OCI-LY7 (cell line): ENCODE data around the gene ABCA2. TPM values are rescaled to one million over a fixed set of nuclear protein-coding genes. Genes with fewer than 3 reads are reported as not detected.
A peak's percentile ranks its signal among the peaks of the same experiment; 100 is the strongest.

Source experiments
- BruUV-seq: library from RNA; stranded (reverse); fragments of 400-500 nt; replicated peaks from 2 replicates; lab custom pipeline; 2021; lab: Mats Ljungman, UMichigan
- CTCF ChIA-PET: fragments of 300-600 bp; sonication (Branson Sonifier 250); formaldehyde crosslinking; loops from one replicate; lab custom pipeline; 2022; ENCODE audit warnings: antibody characterized with exemption; ENCODE audit not compliant: unreplicated experiment; lab: Charles Lee
- POLR2A ChIA-PET: fragments of 300-600 bp; sonication (Branson Sonifier 250); formaldehyde crosslinking; loops from one replicate; lab custom pipeline; 2022; ENCODE audit warnings: antibody characterized with exemption; lab: Charles Lee
- DNase-seq: peaks from one replicate; pipeline ENCODE4 v3.0.0-alpha.2; 2015; ENCODE audit warnings: low spot score
- H2AFZ ChIP-seq: fragments of 200-600 bp; sonication (generic), shearing (Covaris generic); 2 replicates; pipeline ENCODE4 v1.6.1; 2014; ENCODE audit warnings: mild to moderate bottlenecking, antibody characterized with exemption, low read length, moderate library complexity
- H3K27ac ChIP-seq: fragments of 200-600 bp; sonication (generic); 2 replicates; pipeline ENCODE4 v1.5.1; 2014; ENCODE audit warnings: mixed run types, low read depth, mild to moderate bottlenecking, moderate library complexity, low read length, inconsistent platforms; ENCODE audit not compliant: poor library complexity, severe bottlenecking
- H3K36me3 ChIP-seq: fragments of 200-600 bp; sonication (generic); 2 replicates; pipeline ENCODE4 v1.6.1; 2014; ENCODE audit warnings: mild to moderate bottlenecking, antibody characterized with exemption, low read length, moderate library complexity, mixed read lengths; ENCODE audit not compliant: insufficient read depth
- H3K4me1 ChIP-seq: fragments of 200-600 bp; sonication (generic); 2 replicates; pipeline ENCODE4 v1.5.1; 2014; ENCODE audit warnings: mild to moderate bottlenecking, low read length; ENCODE audit not compliant: insufficient read depth, poor library complexity, severe bottlenecking
- H3K4me2 ChIP-seq: fragments of 200-600 bp; sonication (generic); 2 replicates; pipeline ENCODE4 v1.6.1; 2014; ENCODE audit warnings: mild to moderate bottlenecking, low read length
- H3K4me3 ChIP-seq: fragments of 200-600 bp; sonication (generic); 2 replicates; pipeline ENCODE4 v1.5.1; 2014; ENCODE audit warnings: mild to moderate bottlenecking, low read depth, low read length; ENCODE audit not compliant: poor library complexity, severe bottlenecking
- H3K79me2 ChIP-seq: fragments of 200-600 bp; sonication (generic); 2 replicates; pipeline ENCODE4 v1.6.1; 2016; ENCODE audit warnings: low read depth, mild to moderate bottlenecking, low read length, moderate library complexity, mixed read lengths; ENCODE audit not compliant: insufficient read depth
- H3K9me2 ChIP-seq: fragments of 200-600 bp; sonication (generic); 2 replicates; pipeline ENCODE4 v1.6.1; 2016; ENCODE audit warnings: mild to moderate bottlenecking, low read length, mixed read lengths; ENCODE audit not compliant: insufficient read depth
- H3K9me3 ChIP-seq: fragments of 200-600 bp; sonication (generic); 2 replicates; pipeline ENCODE4 v1.6.1; 2014; ENCODE audit warnings: mild to moderate bottlenecking, mixed run types, low read length, mixed read lengths
- H4K20me1 ChIP-seq: fragments of 200-600 bp; sonication (generic); 2 replicates; pipeline ENCODE4 v1.6.1; 2014; ENCODE audit warnings: mild to moderate bottlenecking, antibody characterized with exemption, low read length, moderate library complexity, mixed read lengths; ENCODE audit not compliant: insufficient read depth
- CTCF ChIP-seq: fragments of 200-600 bp; sonication (generic); conservative IDR thresholded peaks from 2 replicates; pipeline ENCODE4 v1.5.1; 2014; ENCODE audit warnings: mild to moderate bottlenecking, antibody characterized with exemption, low read length, moderate library complexity, mixed read lengths
- EZH2phosphoT487 ChIP-seq: fragments of 200-600 bp; sonication (generic); IDR thresholded peaks from 2 replicates; pipeline ENCODE4 v1.6.1; 2018; ENCODE audit warnings: low read depth, borderline replicate concordance, mild to moderate bottlenecking, mixed run types, antibody characterized with exemption, low read length, moderate library complexity, mixed read lengths
- intact Hi-C: fragments of 100-400 bp; cut with micrococcal nuclease; formaldehyde crosslinking; loops from one replicate; pipeline ENCODE4 v1.10.0; 2022; ENCODE audit not compliant: unreplicated experiment
- total RNA-seq, 2 experiments: library from RNA; depleted of rRNA in 1 of 2; stranded (reverse); fragments of >200 nt in 1 of 2; shearing (Covaris generic) in 1 of 2; gene quantifications; 2 replicates each; pipeline ENCODE4 v1.2.3, GENCODE V29; 2014 to 2022

Gene ABCA2
- total RNA-seq, 2 experiments from 2014 or later, result 4.1 to 10.6 TPM

- intact Hi-C loops, result loop anchor here (2.0 kb wide), 3 partner anchors 46 to 168 kb away; partner anchors contain the start of genes DPP7 and RNF224
- Histone ChIP-seq H3K9me2 (no peaks in the 10 kb centered on the region), H3K27ac (peak overlapping the region; percentile 57), H3K79me2 (peaks cover 14% of the 10 kb centered on the region; the same call in 1 of the 2 replicates), H3K4me3 (peak overlapping the region; percentile 75), H3K4me1 (peaks cover 24% of the 10 kb centered on the region), H4K20me1 (no peaks in the 10 kb centered on the region), H3K4me2 (peak overlapping the region; percentile 86), H3K36me3 (peaks cover 17% of the 10 kb centered on the region; the same call in 1 of the 2 replicates), H2AFZ (no peak overlapping the region), H3K9me3 (no peaks in the 10 kb centered on the region)
- TF ChIP-seq CTCF (no peak), EZH2phosphoT487 (no peak)
- POLR2A ChIA-PET, result interaction anchor here (1.0 to 3.1 kb wide), 7 partner anchors 8 to 82 kb away, joined by 4 to 13 read pairs (median 6); partner anchors contain the start of genes ABCA2, MAN1B1 and UAP1L1
- DNase-seq, result no peak
- BruUV-seq, result no TSS peak
- CTCF ChIA-PET, result interaction anchor here (0.5 to 1.3 kb wide), 5 partner anchors 9 to 109 kb away, joined by 3 to 8 read pairs (median 5); partner anchors contain the start of genes MAN1B1 and NPDC1
These were observed 40.8 kb upstream of the ABCA2 start for GRCh38 chr9:137068539-137069507.

- Histone ChIP-seq H3K9me2 (no peaks in the 10 kb centered on the region), H3K4me1 (peaks cover 24% of the 10 kb centered on the region), H3K36me3 (peaks cover 23% of the 10 kb centered on the region; the same call in 1 of the 2 replicates), H2AFZ (no peak overlapping the region), H3K4me3 (peak overlapping the region; percentile 75), H4K20me1 (no peaks in the 10 kb centered on the region), H3K27ac (peak overlapping the region; percentile 57), H3K9me3 (no peaks in the 10 kb centered on the region), H3K79me2 (peaks cover 14% of the 10 kb centered on the region; the same call in 1 of the 2 replicates), H3K4me2 (peak overlapping the region; percentile 86)
- TF ChIP-seq EZH2phosphoT487 (no peak), CTCF (peak; percentile 77)
- peak; percentile 94 for DNase-seq
- ChIA-PET CTCF (interaction anchor here (0.5 to 1.3 kb wide), 9 partner anchors 10 to 163 kb away, joined by 3 to 8 read pairs (median 4); partner anchors contain the start of genes MAN1B1, NPDC1 and SLC34A3), POLR2A (interaction anchor here (0.8 to 1.8 kb wide), 5 partner anchors 9 to 173 kb away, joined by 3 to 9 read pairs (median 4); partner anchors contain the start of genes MAN1B1, TUBB4B and UAP1L1)
- no TSS peak for BruUV-seq
- intact Hi-C loops, result loop anchor here (2.0 kb wide), 4 partner anchors 21 to 169 kb away; partner anchors contain the start of genes DPP7, NPDC1 and RNF224
These were observed 40.0 kb upstream of the ABCA2 start for GRCh38 chr9:137067860-137068538.
